HEK293 (cell line): ENCODE results near the gene GNG4.

Experiments
- MZF1 ChIP-seq: fragments of 450-650 bp; formaldehyde crosslinking; IDR thresholded peaks from 2 replicates; pipeline ENCODE4 v1.5.1; 2017; ENCODE audit warnings: missing biosample characterization, missing genetic modification characterization, borderline replicate concordance
- SP2 ChIP-seq: fragments of 450-650 bp; formaldehyde crosslinking; IDR thresholded peaks from 2 replicates; pipeline ENCODE4 v1.5.1; 2016; ENCODE audit warnings: missing biosample characterization, missing genetic modification characterization
- YY1 ChIP-seq: fragments of 450-650 bp; formaldehyde crosslinking; IDR thresholded peaks from 2 replicates; pipeline ENCODE4 v1.5.1; 2018; ENCODE audit warnings: missing biosample characterization, missing genetic modification characterization
- ZFP37 ChIP-seq: fragments of 450-650 bp; formaldehyde crosslinking; IDR thresholded peaks from 2 replicates; pipeline ENCODE4 v1.5.1; 2016; ENCODE audit warnings: missing biosample characterization, missing genetic modification characterization
- ZFP41 ChIP-seq: fragments of 450-650 bp; formaldehyde crosslinking; IDR thresholded peaks from 2 replicates; pipeline ENCODE4 v1.5.1; 2016; ENCODE audit warnings: missing biosample characterization, missing genetic modification characterization, borderline replicate concordance
- ZNF121 ChIP-seq: fragments of 450-650 bp; formaldehyde crosslinking; IDR thresholded peaks from 2 replicates; pipeline ENCODE4 v1.5.1; 2016; ENCODE audit warnings: missing biosample characterization, missing genetic modification characterization
- ZNF24 ChIP-seq: fragments of 450-650 bp; formaldehyde crosslinking; IDR thresholded peaks from 2 replicates; pipeline ENCODE4 v1.5.1; 2016; ENCODE audit warnings: missing biosample characterization, missing genetic modification characterization
- ZNF311 ChIP-seq: fragments of 450-650 bp; formaldehyde crosslinking; IDR thresholded peaks from 2 replicates; pipeline ENCODE4 v1.5.1; 2017; ENCODE audit warnings: missing biosample characterization, missing genetic modification characterization, borderline replicate concordance
- ZNF580 ChIP-seq: fragments of 450-650 bp; formaldehyde crosslinking; IDR thresholded peaks from 2 replicates; pipeline ENCODE4 v1.5.1; 2016; ENCODE audit warnings: missing biosample characterization, missing genetic modification characterization
- ZNF639 ChIP-seq: fragments of 450-650 bp; formaldehyde crosslinking; IDR thresholded peaks from 2 replicates; pipeline ENCODE4 v1.5.1; 2016; ENCODE audit warnings: missing biosample characterization, missing genetic modification characterization
- ZNF692 ChIP-seq: fragments of 450-650 bp; formaldehyde crosslinking; IDR thresholded peaks from 2 replicates; pipeline ENCODE4 v1.5.1; 2016; ENCODE audit warnings: missing biosample characterization, missing genetic modification characterization
- TF ChIP-seq, protein P1 (sequence below): fragments of 450-650 bp; formaldehyde crosslinking; IDR thresholded peaks from 2 replicates; pipeline ENCODE4 v1.5.1; 2016; ENCODE audit warnings: missing biosample characterization, missing genetic modification characterization
- TF ChIP-seq, protein P2 (sequence below): fragments of 450-650 bp; formaldehyde crosslinking; IDR thresholded peaks from 2 replicates; pipeline ENCODE4 v1.5.1; 2016; ENCODE audit warnings: missing biosample characterization, missing genetic modification characterization
- TF ChIP-seq, protein P3 (sequence below): fragments of 450-650 bp; formaldehyde crosslinking; IDR thresholded peaks from 2 replicates; pipeline ENCODE4 v1.5.1; 2016; ENCODE audit warnings: missing biosample characterization, missing genetic modification characterization

GRCh38 chr1:235612761-235613160, 36.8 kb downstream of the GNG4 start:
- TF ChIP-seq, protein P1, sequence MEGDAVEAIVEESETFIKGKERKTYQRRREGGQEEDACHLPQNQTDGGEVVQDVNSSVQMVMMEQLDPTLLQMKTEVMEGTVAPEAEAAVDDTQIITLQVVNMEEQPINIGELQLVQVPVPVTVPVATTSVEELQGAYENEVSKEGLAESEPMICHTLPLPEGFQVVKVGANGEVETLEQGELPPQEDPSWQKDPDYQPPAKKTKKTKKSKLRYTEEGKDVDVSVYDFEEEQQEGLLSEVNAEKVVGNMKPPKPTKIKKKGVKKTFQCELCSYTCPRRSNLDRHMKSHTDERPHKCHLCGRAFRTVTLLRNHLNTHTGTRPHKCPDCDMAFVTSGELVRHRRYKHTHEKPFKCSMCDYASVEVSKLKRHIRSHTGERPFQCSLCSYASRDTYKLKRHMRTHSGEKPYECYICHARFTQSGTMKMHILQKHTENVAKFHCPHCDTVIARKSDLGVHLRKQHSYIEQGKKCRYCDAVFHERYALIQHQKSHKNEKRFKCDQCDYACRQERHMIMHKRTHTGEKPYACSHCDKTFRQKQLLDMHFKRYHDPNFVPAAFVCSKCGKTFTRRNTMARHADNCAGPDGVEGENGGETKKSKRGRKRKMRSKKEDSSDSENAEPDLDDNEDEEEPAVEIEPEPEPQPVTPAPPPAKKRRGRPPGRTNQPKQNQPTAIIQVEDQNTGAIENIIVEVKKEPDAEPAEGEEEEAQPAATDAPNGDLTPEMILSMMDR (tag by site-specific recombination), result no peak
- no peak for TF ChIP-seq ZNF24 (tag by site-specific recombination)
- no peak for TF ChIP-seq ZNF580 (tag by site-specific recombination)
- no peak for TF ChIP-seq SP2
- TF ChIP-seq ZFP41 (tag by site-specific recombination), result no peak
- no peak for TF ChIP-seq ZNF639
- no peak for TF ChIP-seq ZNF692
- TF ChIP-seq YY1, result no peak
- no peak for TF ChIP-seq ZFP37 (tag by site-specific recombination)
- TF ChIP-seq, protein P2, sequence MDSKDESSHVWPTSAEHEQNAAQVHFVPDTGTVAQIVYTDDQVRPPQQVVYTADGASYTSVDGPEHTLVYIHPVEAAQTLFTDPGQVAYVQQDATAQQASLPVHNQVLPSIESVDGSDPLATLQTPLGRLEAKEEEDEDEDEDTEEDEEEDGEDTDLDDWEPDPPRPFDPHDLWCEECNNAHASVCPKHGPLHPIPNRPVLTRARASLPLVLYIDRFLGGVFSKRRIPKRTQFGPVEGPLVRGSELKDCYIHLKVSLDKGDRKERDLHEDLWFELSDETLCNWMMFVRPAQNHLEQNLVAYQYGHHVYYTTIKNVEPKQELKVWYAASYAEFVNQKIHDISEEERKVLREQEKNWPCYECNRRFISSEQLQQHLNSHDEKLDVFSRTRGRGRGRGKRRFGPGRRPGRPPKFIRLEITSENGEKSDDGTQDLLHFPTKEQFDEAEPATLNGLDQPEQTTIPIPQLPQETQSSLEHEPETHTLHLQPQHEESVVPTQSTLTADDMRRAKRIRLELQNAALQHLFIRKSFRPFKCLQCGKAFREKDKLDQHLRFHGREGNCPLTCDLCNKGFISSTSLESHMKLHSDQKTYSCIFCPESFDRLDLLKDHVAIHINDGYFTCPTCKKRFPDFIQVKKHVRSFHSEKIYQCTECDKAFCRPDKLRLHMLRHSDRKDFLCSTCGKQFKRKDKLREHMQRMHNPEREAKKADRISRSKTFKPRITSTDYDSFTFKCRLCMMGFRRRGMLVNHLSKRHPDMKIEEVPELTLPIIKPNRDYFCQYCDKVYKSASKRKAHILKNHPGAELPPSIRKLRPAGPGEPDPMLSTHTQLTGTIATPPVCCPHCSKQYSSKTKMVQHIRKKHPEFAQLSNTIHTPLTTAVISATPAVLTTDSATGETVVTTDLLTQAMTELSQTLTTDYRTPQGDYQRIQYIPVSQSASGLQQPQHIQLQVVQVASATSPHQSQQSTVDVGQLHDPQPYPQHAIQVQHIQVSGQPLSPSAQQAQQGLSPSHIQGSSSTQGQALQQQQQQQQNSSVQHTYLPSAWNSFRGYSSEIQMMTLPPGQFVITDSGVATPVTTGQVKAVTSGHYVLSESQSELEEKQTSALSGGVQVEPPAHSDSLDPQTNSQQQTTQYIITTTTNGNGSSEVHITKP (tag by site-specific recombination), result no peak
- no peak for TF ChIP-seq MZF1
- no peak for TF ChIP-seq ZNF311
- TF ChIP-seq, protein P3, sequence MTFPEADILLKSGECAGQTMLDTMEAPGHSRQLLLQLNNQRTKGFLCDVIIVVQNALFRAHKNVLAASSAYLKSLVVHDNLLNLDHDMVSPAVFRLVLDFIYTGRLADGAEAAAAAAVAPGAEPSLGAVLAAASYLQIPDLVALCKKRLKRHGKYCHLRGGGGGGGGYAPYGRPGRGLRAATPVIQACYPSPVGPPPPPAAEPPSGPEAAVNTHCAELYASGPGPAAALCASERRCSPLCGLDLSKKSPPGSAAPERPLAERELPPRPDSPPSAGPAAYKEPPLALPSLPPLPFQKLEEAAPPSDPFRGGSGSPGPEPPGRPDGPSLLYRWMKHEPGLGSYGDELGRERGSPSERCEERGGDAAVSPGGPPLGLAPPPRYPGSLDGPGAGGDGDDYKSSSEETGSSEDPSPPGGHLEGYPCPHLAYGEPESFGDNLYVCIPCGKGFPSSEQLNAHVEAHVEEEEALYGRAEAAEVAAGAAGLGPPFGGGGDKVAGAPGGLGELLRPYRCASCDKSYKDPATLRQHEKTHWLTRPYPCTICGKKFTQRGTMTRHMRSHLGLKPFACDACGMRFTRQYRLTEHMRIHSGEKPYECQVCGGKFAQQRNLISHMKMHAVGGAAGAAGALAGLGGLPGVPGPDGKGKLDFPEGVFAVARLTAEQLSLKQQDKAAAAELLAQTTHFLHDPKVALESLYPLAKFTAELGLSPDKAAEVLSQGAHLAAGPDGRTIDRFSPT, result no peak
- no peak for TF ChIP-seq ZNF121 (tag by site-specific recombination)
